Liver (tissue), 3 donors: ENCODE data around the gene TRMT2A.

ENCODE experiments used
- JUND ChIP-seq, 2 donors: IDR thresholded peaks; 2 replicates each; pipeline ENCODE4 v1.6.1; 2016; ENCODE audit warnings: antibody characterized with exemption in 2 of 2
- TF ChIP-seq, protein P1 (sequence below): fragments of 150-350 bp; IDR thresholded peaks from 2 replicates; pipeline ENCODE4 v1.5.1; 2017; ENCODE audit warnings: improper control_type of control experiment, low read depth, low read length; ENCODE audit not compliant: missing input control
- donor health status: healthy.
- donor health status: healthy.

DNA sequence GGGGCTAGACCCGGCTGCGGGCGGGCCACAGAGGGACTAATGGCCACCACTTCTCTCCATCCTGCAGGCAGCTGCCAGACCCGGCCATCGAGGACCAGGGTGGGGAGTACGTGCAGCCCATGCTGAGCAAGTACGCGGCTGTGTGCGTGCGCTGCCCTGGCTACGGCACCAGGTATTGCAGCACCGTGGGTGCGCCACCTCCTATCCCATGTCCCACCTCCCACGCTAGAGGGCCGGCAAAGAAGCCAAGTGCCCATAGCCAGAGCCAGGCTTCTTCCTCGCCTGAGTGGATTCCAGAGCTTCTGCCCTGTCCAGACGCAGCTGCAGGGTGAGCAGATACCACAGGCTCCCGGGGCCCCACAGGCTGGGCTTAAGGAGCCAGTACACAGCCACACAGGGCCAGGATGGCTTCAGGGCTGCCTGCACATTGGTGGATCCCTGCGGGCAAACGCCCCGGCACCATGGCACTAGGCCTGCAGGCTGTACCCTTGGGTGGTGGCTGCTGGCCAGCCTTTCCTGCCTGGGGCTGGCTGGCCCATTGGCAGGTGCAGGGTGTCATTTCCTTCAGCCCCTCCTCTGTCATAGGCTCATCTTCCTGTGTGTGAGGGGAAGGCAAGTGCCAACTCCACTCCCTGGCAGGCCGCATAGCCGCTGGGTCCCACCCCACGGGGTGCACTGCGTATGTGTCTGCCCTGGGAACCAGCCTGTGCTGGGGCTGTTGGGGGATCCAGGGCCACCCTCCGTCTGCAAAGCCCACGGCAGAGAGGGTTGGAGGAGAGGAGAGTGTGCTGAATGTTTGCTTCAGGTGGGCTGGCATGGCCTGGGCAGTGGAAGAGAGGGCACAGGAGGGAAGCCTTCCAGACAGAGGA is 53.5 kb downstream of the TRMT2A start:
- TF ChIP-seq, protein P1, sequence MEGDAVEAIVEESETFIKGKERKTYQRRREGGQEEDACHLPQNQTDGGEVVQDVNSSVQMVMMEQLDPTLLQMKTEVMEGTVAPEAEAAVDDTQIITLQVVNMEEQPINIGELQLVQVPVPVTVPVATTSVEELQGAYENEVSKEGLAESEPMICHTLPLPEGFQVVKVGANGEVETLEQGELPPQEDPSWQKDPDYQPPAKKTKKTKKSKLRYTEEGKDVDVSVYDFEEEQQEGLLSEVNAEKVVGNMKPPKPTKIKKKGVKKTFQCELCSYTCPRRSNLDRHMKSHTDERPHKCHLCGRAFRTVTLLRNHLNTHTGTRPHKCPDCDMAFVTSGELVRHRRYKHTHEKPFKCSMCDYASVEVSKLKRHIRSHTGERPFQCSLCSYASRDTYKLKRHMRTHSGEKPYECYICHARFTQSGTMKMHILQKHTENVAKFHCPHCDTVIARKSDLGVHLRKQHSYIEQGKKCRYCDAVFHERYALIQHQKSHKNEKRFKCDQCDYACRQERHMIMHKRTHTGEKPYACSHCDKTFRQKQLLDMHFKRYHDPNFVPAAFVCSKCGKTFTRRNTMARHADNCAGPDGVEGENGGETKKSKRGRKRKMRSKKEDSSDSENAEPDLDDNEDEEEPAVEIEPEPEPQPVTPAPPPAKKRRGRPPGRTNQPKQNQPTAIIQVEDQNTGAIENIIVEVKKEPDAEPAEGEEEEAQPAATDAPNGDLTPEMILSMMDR = no peak
- no peak for TF ChIP-seq JUND (IDR thresholded peaks at IDR 0.05)
